SKM-1 treated with dmso at 0.1 percent for 144 hours (cell line): Measurements from ENCODE around the gene ATG14.
"Not testable (repeated sequence)": the region's sequence is repeated elsewhere in the genome, so short reads cannot be mapped to it uniquely, and the experiment has no call there.

Experiments
- DNase-seq: peaks from one replicate; lab custom pipeline; 2025; ENCODE audit not compliant: unreplicated experiment; lab: John Stamatoyannopoulos, UW

ATG14 gene

GRCh38 chr14:55411426-55412389 lies at the start of gene ATG14:
Gene ATG14 (minus strand): TSS chr14:55411830. CDS start chr14:55411822, 8 bp downstream.
- peak; percentile 40 for DNase-seq

GRCh38 chr14:55458800-55459515 lies 47.3 kb upstream of the ATG14 start:
- no peak for DNase-seq

- DNase-seq = no peak
Observed at GRCh38 chr14:55457496-55457895, 45.9 kb upstream of the ATG14 start.

- DNase-seq = not testable (repeated sequence)
Observed at GRCh38 chr14:55456411-55456810, 44.8 kb upstream of the ATG14 start.

GRCh38 chr14:55454264-55455002 lies 42.8 kb upstream of the ATG14 start:
- no peak for DNase-seq

- DNase-seq = no peak
Observed at GRCh38 chr14:55451950-55452349, 40.3 kb upstream of the ATG14 start.

GRCh38 chr14:55451398-55451797 lies 39.8 kb upstream of the ATG14 start:
- DNase-seq = no peak

- no peak for DNase-seq
Observed at GRCh38 chr14:55450987-55451386, 39.4 kb upstream of the ATG14 start.

GRCh38 chr14:55450539-55450938 lies 38.9 kb upstream of the ATG14 start:
- DNase-seq = no peak

- no peak for DNase-seq
Observed at GRCh38 chr14:55450124-55450523, 38.5 kb upstream of the ATG14 start.

GRCh38 chr14:55449116-55449515 lies 37.5 kb upstream of the ATG14 start:
- no peak for DNase-seq

GRCh38 chr14:55448141-55448614 lies 36.5 kb upstream of the ATG14 start:
- DNase-seq = no peak

GRCh38 chr14:55446833-55447232 lies 35.2 kb upstream of the ATG14 start:
- DNase-seq = no peak

GRCh38 chr14:55446127-55446736 lies 34.6 kb upstream of the ATG14 start:
- DNase-seq = peak; percentile 43

- DNase-seq = no peak
Observed at GRCh38 chr14:55441286-55441685, 29.7 kb upstream of the ATG14 start.

GRCh38 chr14:55440385-55440784 lies 28.8 kb upstream of the ATG14 start, which contains the start of gene TBPL2:
Gene TBPL2 (minus strand): TSS chr14:55440616. CDS start chr14:55440449, 167 bp downstream.
- no peak for DNase-seq

GRCh38 chr14:55438066-55438683 lies 26.5 kb upstream of the ATG14 start:
- no peak for DNase-seq

GRCh38 chr14:55436931-55437330 lies 25.3 kb upstream of the ATG14 start:
- DNase-seq = no peak

GRCh38 chr14:55436519-55436918 lies 24.9 kb upstream of the ATG14 start:
- DNase-seq = no peak

GRCh38 chr14:55434805-55435174 lies 23.2 kb upstream of the ATG14 start:
- no peak for DNase-seq
